Measurements from ENCODE around the gene KRT77. TPM values are rescaled to one million over a fixed set of nuclear protein-coding genes. Genes with fewer than 3 reads are reported as not detected.

KRT77 gene
- total and polyA plus RNA-seq, 10 of the 15 experiments (the other 5 are each of a cell fraction or from before 2014, with no cell fraction given): not detected

DNA sequence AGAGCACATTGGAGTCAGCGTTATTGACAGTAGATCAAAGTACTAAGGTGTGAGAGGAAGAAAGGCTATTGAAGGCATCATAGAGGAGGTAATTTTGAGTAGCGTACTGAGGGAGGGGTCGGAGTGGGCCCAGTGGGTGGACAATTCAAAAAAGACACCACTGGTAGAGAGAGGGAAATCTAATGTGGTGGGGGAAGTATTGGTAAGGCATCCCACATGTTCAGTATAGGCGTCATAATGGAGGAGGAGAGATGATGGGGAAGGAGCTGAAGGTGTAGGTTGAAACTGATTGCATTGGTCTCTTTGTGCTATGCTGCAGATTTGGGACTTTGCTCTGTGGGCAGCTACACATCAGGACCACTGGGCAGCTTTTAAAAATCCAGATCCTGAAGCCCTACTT lies 23.7 kb upstream of the KRT77 start:
- H3K9ac ChIP-seq (ENCODE audit: control insufficient read depth, insufficient read depth, low read length): no peak overlapping the region
- H3K4me2 ChIP-seq (ENCODE audit: control insufficient read depth, insufficient read depth): no peak overlapping the region
- ChIA-PET POLR2A (no interaction called here), SMC1A (ENCODE audit: uncharacterized antibody, unreplicated experiment) (no interaction called here), RAD21 (ENCODE audit: unreplicated experiment) (no interaction called here), CTCF (no interaction called here)
- intact Hi-C loops (cut with micrococcal nuclease; ENCODE audit: unreplicated experiment): no loop called here
- no peaks in the 10 kb centered on the region for H3K79me2 ChIP-seq (ENCODE audit: control insufficient read depth, insufficient read depth, low read length)
- 20% methylated on average over 4 of the region's 4 CpGs for WGBS (ENCODE audit: insufficient coverage, insufficient replicate concordance, low lambda C conversion rate, missing lambda C conversion rate)
- H3K4me1 ChIP-seq (ENCODE audit: control insufficient read depth, insufficient read depth, low read length): no peaks in the 10 kb centered on the region
- no peak overlapping the region for H2AFZ ChIP-seq (ENCODE audit: control insufficient read depth, low read depth, low read length)
- no TSS peak for BruUV-seq (replicated peaks)
- in situ Hi-C loops (cut with MboI): no loop called here
- no peak for DNase-seq (ENCODE audit: low read depth, low spot score)
- no peak overlapping the region for H3K4me3 ChIP-seq
- H3K27me3 ChIP-seq (replicated peaks in 1 of 2; ENCODE audit: control insufficient read depth in 2 of 2, insufficient read depth in 2 of 2, low read length in 1 of 2): peaks cover 2 to 3% of the 10 kb centered on the region in 2 experiments; a peak in 1 of 4 replicates
- no peak for TF ChIP-seq WRNIP1 (IDR thresholded peaks at IDR 0.05; ENCODE audit: borderline replicate concordance, low read depth, low read length)
- TF ChIP-seq LARP7 (IDR thresholded peaks at IDR 0.05): no peak
- no peak for TF ChIP-seq IRF5 (IDR thresholded peaks at IDR 0.05; ENCODE audit: borderline replicate concordance)
- ATAC-seq: no peak
- H4K20me1 ChIP-seq (ENCODE audit: control insufficient read depth, insufficient read depth): no peaks in the 10 kb centered on the region
- no peak overlapping the region for H3K27ac ChIP-seq (ENCODE audit: control insufficient read depth, insufficient read depth)
- H3K36me3 ChIP-seq (ENCODE audit: control insufficient read depth in 2 of 2, insufficient read depth in 2 of 2, low read length in 1 of 2): no peaks in the 10 kb centered on the region
- FAIRE-seq: no peak
- no peaks in the 10 kb centered on the region for H3K9me3 ChIP-seq (replicated peaks; ENCODE audit: control insufficient read depth, insufficient read depth, low read length)

DNA sequence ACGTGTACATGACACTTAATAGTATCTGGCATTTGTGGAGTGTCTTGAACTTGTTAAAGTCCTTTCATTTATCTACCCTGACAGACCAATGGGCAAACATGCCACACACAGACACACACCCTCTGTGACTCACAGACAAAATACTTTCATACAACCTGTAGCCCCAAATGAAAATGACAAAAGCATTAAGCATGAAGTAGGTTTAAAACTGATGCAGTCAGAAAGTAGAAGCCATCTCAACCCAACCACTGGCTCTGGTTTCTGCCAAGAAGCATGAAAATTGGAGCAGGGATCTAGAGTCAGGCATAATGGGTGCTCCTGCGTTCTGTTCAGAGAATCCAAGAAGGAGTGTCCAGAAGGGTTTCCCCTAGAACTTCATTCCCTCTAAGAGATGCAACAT lies 23.1 kb upstream of the KRT77 start:
- SMC1A ChIA-PET (ENCODE audit: uncharacterized antibody, unreplicated experiment): no interaction called here
- intact Hi-C loops (cut with micrococcal nuclease; ENCODE audit: unreplicated experiment): no loop called here
- RAD21 ChIA-PET (ENCODE audit: unreplicated experiment): no interaction called here
- TF ChIP-seq, protein P1, sequence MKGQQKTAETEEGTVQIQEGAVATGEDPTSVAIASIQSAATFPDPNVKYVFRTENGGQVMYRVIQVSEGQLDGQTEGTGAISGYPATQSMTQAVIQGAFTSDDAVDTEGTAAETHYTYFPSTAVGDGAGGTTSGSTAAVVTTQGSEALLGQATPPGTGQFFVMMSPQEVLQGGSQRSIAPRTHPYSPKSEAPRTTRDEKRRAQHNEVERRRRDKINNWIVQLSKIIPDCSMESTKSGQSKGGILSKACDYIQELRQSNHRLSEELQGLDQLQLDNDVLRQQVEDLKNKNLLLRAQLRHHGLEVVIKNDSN (IDR thresholded peaks at IDR 0.05; ENCODE audit: borderline replicate concordance, extremely low read length, insufficient read depth, low read depth, low read length): no peak
- TF ChIP-seq EGR1 (IDR thresholded peaks at IDR 0.05; ENCODE audit: borderline replicate concordance in 1 of 2, low read depth in 2 of 2, low read length in 2 of 2) (no peak), SP1 (IDR thresholded peaks at IDR 0.05; ENCODE audit: low read depth, low read length) (no peak), BCL11A (IDR thresholded peaks at IDR 0.05; ENCODE audit: low read depth, low read length) (no peak), ESRRA (IDR thresholded peaks at IDR 0.05; ENCODE audit: low read length) (no peak), STAT3 (IDR thresholded peaks at IDR 0.05; ENCODE audit: low read depth, low read length) (no peak), PKNOX1 (IDR thresholded peaks at IDR 0.05) (no peak), CBX3 (IDR thresholded peaks at IDR 0.05; ENCODE audit: borderline replicate concordance, low read depth) (no peak), HSF1 (IDR thresholded peaks at IDR 0.05; ENCODE audit: low read depth, low read length) (no peak), RFX5 (IDR thresholded peaks at IDR 0.05; ENCODE audit: low read depth, low read length) (no peak), LARP7 (IDR thresholded peaks at IDR 0.05) (no peak)

More for the DNA sequence above, 23.1 kb upstream of the KRT77 start:
- Histone ChIP-seq H3K36me3 (ENCODE audit: control insufficient read depth in 2 of 2, insufficient read depth in 2 of 2, low read length in 1 of 2) (no peaks in the 10 kb centered on the region), H2AFZ (ENCODE audit: control insufficient read depth, low read depth, low read length) (no peak overlapping the region), H3K4me3 (no peak overlapping the region), H3K4me1 (ENCODE audit: control insufficient read depth, insufficient read depth, low read length) (no peaks in the 10 kb centered on the region), H3K9me3 (replicated peaks; ENCODE audit: control insufficient read depth, insufficient read depth, low read length) (no peaks in the 10 kb centered on the region), H4K20me1 (ENCODE audit: control insufficient read depth, insufficient read depth) (no peaks in the 10 kb centered on the region), H3K27ac (ENCODE audit: control insufficient read depth, insufficient read depth) (no peak overlapping the region), H3K9ac (ENCODE audit: control insufficient read depth, insufficient read depth, low read length) (no peak overlapping the region), H3K4me2 (ENCODE audit: control insufficient read depth, insufficient read depth) (no peak overlapping the region), H3K79me2 (ENCODE audit: control insufficient read depth, insufficient read depth, low read length) (no peaks in the 10 kb centered on the region), H3K27me3 (replicated peaks in 1 of 2; ENCODE audit: control insufficient read depth in 2 of 2, insufficient read depth in 2 of 2, low read length in 1 of 2) (peaks cover 2 to 3% of the 10 kb centered on the region in 2 experiments; a peak in 1 of 4 replicates)
- ChIA-PET CTCF (no interaction called here), POLR2A (no interaction called here)
- no TSS peak for BruUV-seq (replicated peaks)
- in situ Hi-C loops (cut with MboI): no loop called here
- ATAC-seq (no peak), DNase-seq (ENCODE audit: low read depth, low spot score) (no peak), FAIRE-seq (no peak)
- WGBS (ENCODE audit: insufficient coverage, insufficient replicate concordance, low lambda C conversion rate, missing lambda C conversion rate): 3% methylated on average over 2 of the region's 2 CpGs

Measured in GM12878 (cell line).